Measurements from ENCODE around the gene LAMC2. TPM values are rescaled to one million over a fixed set of nuclear protein-coding genes. Genes with fewer than 3 reads are reported as not detected.

Gene LAMC2
- total RNA-seq, 2 experiments from 2014 or later, result not detected

DNA sequence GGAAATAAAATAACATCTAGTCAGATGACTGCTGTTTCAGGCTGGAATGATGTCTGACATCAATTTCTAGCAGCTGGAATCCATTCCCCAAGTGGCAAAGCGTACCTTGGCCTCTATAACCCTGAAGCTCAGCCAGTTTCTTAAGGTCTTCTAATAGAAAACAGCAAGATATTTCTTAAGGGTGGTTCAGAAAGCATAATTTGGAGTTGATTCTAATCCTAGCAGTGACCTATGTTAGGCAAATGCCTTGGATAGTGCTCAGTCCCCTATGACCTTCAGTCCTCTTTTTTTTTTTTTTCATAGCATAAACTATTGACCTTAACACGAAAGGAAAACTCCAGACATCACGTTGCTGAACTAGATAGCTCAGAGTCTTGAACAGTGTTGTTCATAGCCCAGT, 56.5 kb downstream of the LAMC2 start:
- CTCF ChIA-PET, result no interaction called here
- POLR2A ChIA-PET, result no interaction called here
- no peak for ATAC-seq
- no peak overlapping the region for H3K4me3 Mint-ChIP-seq
- H3K4me1 Mint-ChIP-seq (ENCODE audit: low read depth), result no peaks in the 10 kb centered on the region
- H3K36me3 Mint-ChIP-seq (ENCODE audit: low read depth), result no peaks in the 10 kb centered on the region
- H3K9me3 Mint-ChIP-seq (ENCODE audit: insufficient read depth), result no peaks in the 10 kb centered on the region
- H3K27me3 Mint-ChIP-seq (ENCODE audit: low read depth), result peaks cover 6% of the 10 kb centered on the region
- DNase-seq, result no peak
- no peak overlapping the region for H3K27ac Mint-ChIP-seq

GRCh38 chr1:183243161-183244050, 57.3 kb downstream of the LAMC2 start:
- Mint-ChIP-seq H3K4me3 (no peak overlapping the region), H3K27me3 (ENCODE audit: low read depth) (peaks cover 6% of the 10 kb centered on the region), H3K27ac (no peak overlapping the region), H3K4me1 (ENCODE audit: low read depth) (no peaks in the 10 kb centered on the region), H3K36me3 (ENCODE audit: low read depth) (no peaks in the 10 kb centered on the region), H3K9me3 (ENCODE audit: insufficient read depth) (no peaks in the 10 kb centered on the region)
- ATAC-seq (no peak), DNase-seq (no peak)
- ChIA-PET POLR2A (interaction anchor here (0.6 kb wide), 1 partner anchor 39 kb away, joined by 4 read pairs; no protein-coding TSS in a partner anchor), CTCF (no interaction called here)

DNA sequence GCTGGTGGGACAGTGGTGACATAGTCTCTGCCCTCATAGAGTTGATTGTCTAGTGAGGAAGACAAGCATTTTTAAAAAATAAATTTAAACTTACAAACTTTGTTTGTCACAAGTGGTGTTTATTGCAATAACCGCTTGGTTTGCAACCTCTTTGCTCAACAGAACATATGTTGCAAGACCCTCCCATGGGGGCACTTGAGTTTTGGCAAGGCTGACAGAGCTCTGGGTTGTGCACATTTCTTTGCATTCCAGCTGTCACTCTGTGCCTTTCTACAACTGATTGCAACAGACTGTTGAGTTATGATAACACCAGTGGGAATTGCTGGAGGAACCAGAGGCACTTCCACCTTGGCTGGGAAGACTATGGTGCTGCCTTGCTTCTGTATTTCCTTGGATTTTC, 58.4 kb downstream of the LAMC2 start:
- Mint-ChIP-seq H3K9me3 (ENCODE audit: insufficient read depth) (no peaks in the 10 kb centered on the region), H3K4me1 (ENCODE audit: low read depth) (no peaks in the 10 kb centered on the region), H3K27ac (no peak overlapping the region), H3K4me3 (no peak overlapping the region), H3K36me3 (ENCODE audit: low read depth) (no peaks in the 10 kb centered on the region), H3K27me3 (ENCODE audit: low read depth) (peaks cover 9% of the 10 kb centered on the region)
- POLR2A ChIA-PET, result no interaction called here
- CTCF ChIA-PET, result no interaction called here
- ATAC-seq (no peak), DNase-seq (no peak)

DNA sequence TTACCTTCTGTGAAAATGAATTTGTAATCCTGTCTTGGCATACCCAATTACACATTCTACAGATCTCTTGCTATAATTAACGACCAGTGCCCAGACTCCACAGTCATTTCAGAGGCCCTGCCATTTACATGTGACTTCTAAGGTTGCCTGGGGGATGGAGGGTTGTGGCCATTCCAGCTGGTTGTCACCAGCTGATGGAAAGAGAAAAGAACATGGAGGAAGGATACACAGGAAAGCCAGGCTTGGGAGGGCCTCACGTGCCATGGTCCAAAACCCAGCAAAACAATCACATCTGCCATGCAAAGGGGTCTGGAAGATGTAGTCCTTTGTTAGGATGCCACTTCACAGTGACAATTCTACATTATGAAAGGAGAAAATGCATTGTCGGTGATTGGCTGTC, 59.3 kb downstream of the LAMC2 start:
- no peak overlapping the region for H3K27ac Mint-ChIP-seq
- H3K36me3 Mint-ChIP-seq (ENCODE audit: low read depth), result no peaks in the 10 kb centered on the region
- peaks cover 10% of the 10 kb centered on the region for H3K27me3 Mint-ChIP-seq (ENCODE audit: low read depth)
- CTCF ChIA-PET, result no interaction called here
- no peaks in the 10 kb centered on the region for H3K4me1 Mint-ChIP-seq (ENCODE audit: low read depth)
- POLR2A ChIA-PET, result no interaction called here
- H3K4me3 Mint-ChIP-seq, result no peak overlapping the region
- ATAC-seq (no peak), DNase-seq (no peak)
- H3K9me3 Mint-ChIP-seq (ENCODE audit: insufficient read depth), result no peaks in the 10 kb centered on the region

DNA sequence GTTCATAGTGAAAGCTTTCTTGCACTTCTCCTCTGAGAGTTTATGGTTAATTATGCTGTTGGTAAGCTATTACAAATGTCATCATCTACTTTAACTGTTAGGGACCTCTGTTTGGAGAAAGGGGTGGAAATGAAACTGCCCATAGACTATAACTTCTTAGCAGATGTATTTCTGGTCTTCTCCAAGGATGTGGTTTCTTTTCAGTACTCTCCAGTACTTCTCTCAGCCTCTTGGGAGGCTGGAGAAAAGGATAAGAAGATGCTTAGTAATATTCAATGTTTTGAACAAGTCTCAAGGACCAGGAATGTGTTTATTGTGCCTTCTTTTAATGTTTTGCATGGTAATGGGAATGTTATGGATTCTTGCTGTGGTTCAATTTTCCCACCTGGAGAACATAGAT, 60.4 kb downstream of the LAMC2 start:
- peaks cover 10% of the 10 kb centered on the region for H3K27me3 Mint-ChIP-seq (ENCODE audit: low read depth)
- no peak for ATAC-seq
- CTCF ChIA-PET, result no interaction called here

GRCh38 chr1:183247066-183247465, 61.0 kb downstream of the LAMC2 start:
- no peaks in the 10 kb centered on the region for H3K4me1 Mint-ChIP-seq (ENCODE audit: low read depth)
- no peak overlapping the region for H3K27ac Mint-ChIP-seq
- peaks cover 12% of the 10 kb centered on the region for H3K27me3 Mint-ChIP-seq (ENCODE audit: low read depth)
- H3K4me3 Mint-ChIP-seq, result no peak overlapping the region
- DNase-seq (no peak), ATAC-seq (no peak)
- ChIA-PET CTCF (interaction anchor here (0.9 kb wide), 1 partner anchor 12 kb away, joined by 3 read pairs; no protein-coding TSS in a partner anchor), POLR2A (no interaction called here)
- no peaks in the 10 kb centered on the region for H3K36me3 Mint-ChIP-seq (ENCODE audit: low read depth)
- H3K9me3 Mint-ChIP-seq (ENCODE audit: insufficient read depth), result no peaks in the 10 kb centered on the region

More for the DNA sequence above, 60.4 kb downstream of the LAMC2 start:
- Mint-ChIP-seq H3K4me1 (ENCODE audit: low read depth) (no peaks in the 10 kb centered on the region), H3K27ac (no peak overlapping the region), H3K9me3 (ENCODE audit: insufficient read depth) (no peaks in the 10 kb centered on the region), H3K36me3 (ENCODE audit: low read depth) (no peaks in the 10 kb centered on the region), H3K4me3 (no peak overlapping the region)
- POLR2A ChIA-PET, result no interaction called here
- no peak for DNase-seq

GRCh38 chr1:183247484-183247883, 61.4 kb downstream of the LAMC2 start:
- no peak overlapping the region for H3K4me3 Mint-ChIP-seq

DNA sequence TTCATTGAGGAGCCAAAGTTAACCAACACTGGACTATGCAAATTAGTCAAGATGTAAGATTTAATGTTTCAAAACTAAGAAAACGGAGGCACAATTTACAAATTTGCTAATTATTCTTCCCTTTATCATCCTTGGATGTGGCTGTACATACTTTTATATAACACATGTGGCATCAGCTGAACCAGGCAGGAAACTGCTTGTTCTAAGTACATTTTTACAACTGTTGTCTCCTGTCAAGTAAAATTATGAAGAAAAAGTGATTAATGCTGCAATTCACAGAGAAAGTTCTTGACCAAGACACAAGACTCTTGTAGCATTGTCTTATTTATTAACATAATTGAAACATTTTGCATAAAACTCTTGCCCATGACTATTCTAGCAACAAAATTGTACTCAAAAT, 61.9 kb downstream of the LAMC2 start:
- no peak for DNase-seq
- ChIA-PET CTCF (interaction anchor here (0.9 kb wide), 1 partner anchor 13 kb away, joined by 3 read pairs; no protein-coding TSS in a partner anchor), POLR2A (no interaction called here)
- Mint-ChIP-seq H3K4me1 (ENCODE audit: low read depth) (no peaks in the 10 kb centered on the region), H3K4me3 (no peak overlapping the region), H3K36me3 (ENCODE audit: low read depth) (no peaks in the 10 kb centered on the region), H3K9me3 (ENCODE audit: insufficient read depth) (no peaks in the 10 kb centered on the region), H3K27me3 (ENCODE audit: low read depth) (peaks cover 12% of the 10 kb centered on the region), H3K27ac (no peak overlapping the region)
- no peak for ATAC-seq

More at GRCh38 chr1:183247484-183247883, 61.4 kb downstream of the LAMC2 start:
- Mint-ChIP-seq H3K27ac (no peak overlapping the region), H3K9me3 (ENCODE audit: insufficient read depth) (no peaks in the 10 kb centered on the region), H3K36me3 (ENCODE audit: low read depth) (no peaks in the 10 kb centered on the region), H3K27me3 (ENCODE audit: low read depth) (peaks cover 12% of the 10 kb centered on the region), H3K4me1 (ENCODE audit: low read depth) (no peaks in the 10 kb centered on the region)
- DNase-seq, result no peak
- no peak for ATAC-seq
- ChIA-PET POLR2A (no interaction called here), CTCF (interaction anchor here (0.9 kb wide), 1 partner anchor 12 kb away, joined by 3 read pairs; no protein-coding TSS in a partner anchor)

DNA sequence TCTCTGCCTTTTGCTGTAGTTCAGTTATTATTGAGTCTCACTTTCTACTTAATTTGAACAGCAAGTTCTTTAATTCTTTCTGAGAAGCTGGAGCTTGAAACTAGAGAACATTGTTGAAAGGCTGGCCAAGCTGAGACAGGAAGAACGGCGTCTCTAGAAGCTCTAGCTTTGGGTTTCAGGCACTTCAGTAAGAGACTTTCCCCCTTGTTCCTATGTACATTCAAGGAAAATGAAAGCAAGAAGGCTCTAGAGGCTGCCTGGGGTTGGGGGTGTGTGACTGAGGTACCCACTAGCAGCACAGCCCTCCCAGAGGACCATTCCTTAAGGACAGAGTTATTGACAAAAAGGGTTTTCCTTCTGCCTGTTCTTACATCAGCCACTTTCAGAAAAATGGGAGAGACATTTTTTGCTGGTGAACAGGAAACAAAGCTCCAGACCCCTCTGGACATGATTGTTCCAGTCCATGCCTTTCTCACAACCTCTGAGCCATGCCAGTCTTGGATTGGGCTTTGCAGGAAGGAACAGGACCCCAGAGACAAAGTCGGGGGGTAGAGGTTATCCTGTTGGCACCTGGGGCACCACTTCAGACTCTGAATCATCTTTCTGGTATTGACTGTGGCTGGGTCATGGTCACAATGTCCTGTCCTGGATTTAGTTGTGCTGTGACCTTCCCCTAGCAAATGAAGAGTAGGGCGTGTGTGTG, 63.1 kb downstream of the LAMC2 start:
- Mint-ChIP-seq H3K36me3 (ENCODE audit: low read depth) (no peaks in the 10 kb centered on the region), H3K9me3 (ENCODE audit: insufficient read depth) (no peaks in the 10 kb centered on the region), H3K4me3 (no peak overlapping the region), H3K4me1 (ENCODE audit: low read depth) (no peaks in the 10 kb centered on the region), H3K27ac (no peak overlapping the region), H3K27me3 (ENCODE audit: low read depth) (peaks cover 7% of the 10 kb centered on the region)
- DNase-seq (no peak), ATAC-seq (no peak)
- ChIA-PET CTCF (no interaction called here), POLR2A (no interaction called here)

GRCh38 chr1:183249941-183250452, 63.9 kb downstream of the LAMC2 start:
- Mint-ChIP-seq H3K36me3 (ENCODE audit: low read depth) (no peaks in the 10 kb centered on the region), H3K4me1 (ENCODE audit: low read depth) (no peaks in the 10 kb centered on the region), H3K27ac (no peak overlapping the region), H3K9me3 (ENCODE audit: insufficient read depth) (no peaks in the 10 kb centered on the region), H3K4me3 (no peak overlapping the region), H3K27me3 (ENCODE audit: low read depth) (peaks cover 6% of the 10 kb centered on the region)
- ChIA-PET POLR2A (no interaction called here), CTCF (no interaction called here)
- DNase-seq, result no peak
- no peak for ATAC-seq

GRCh38 chr1:183251101-183251958, 65.3 kb downstream of the LAMC2 start:
- no peak for DNase-seq
- POLR2A ChIA-PET, result no interaction called here
- Mint-ChIP-seq H3K36me3 (ENCODE audit: low read depth) (no peaks in the 10 kb centered on the region), H3K27ac (no peak overlapping the region), H3K4me3 (no peak overlapping the region), H3K27me3 (ENCODE audit: low read depth) (peaks cover 6% of the 10 kb centered on the region), H3K4me1 (ENCODE audit: low read depth) (no peaks in the 10 kb centered on the region), H3K9me3 (ENCODE audit: insufficient read depth) (no peaks in the 10 kb centered on the region)
- no peak for ATAC-seq
- CTCF ChIA-PET, result interaction anchor here (0.7 kb wide), 1 partner anchor 651 kb away, joined by 3 read pairs; no protein-coding TSS in a partner anchor
